HG02623 (cell line): ENCODE data around the gene DPP10.
"Not testable (repeated sequence)": the region's sequence is repeated elsewhere in the genome, so short reads cannot be mapped to it uniquely, and the experiment has no call there.

ENCODE experiments used
- ATAC-seq: cut with Tn5 transposase; IDR thresholded peaks from one replicate; pipeline ENCODE4 v1.9.1; 2021; ENCODE audit warnings: moderate library complexity; ENCODE audit not compliant: unreplicated experiment

The DPP10 gene

GRCh38 chr2:114442510-114442909, at the start of gene DPP10:
Gene DPP10, plus strand, starts transcription at chr2:114442641.
- no peak for ATAC-seq

DNA sequence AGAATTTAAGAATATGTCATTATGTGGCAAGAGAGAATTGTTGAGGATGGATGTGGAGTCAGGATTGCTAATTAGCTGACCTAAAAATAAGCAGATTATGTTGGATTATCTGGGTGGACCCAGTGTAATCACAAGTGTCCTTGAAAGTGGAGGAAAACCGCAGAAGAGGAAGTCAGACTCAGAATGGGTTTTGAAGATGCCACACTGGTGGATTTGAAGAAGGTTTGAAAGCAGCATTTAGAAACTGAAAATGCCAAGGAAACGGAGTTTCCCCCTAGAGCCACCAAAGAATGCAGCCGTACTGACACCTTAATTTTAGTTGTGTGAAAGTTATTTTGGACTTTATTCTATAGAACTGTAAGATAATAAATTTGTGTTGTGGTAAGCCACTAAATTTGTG, 41.6 kb upstream of the DPP10 start:
- no peak for ATAC-seq

DNA sequence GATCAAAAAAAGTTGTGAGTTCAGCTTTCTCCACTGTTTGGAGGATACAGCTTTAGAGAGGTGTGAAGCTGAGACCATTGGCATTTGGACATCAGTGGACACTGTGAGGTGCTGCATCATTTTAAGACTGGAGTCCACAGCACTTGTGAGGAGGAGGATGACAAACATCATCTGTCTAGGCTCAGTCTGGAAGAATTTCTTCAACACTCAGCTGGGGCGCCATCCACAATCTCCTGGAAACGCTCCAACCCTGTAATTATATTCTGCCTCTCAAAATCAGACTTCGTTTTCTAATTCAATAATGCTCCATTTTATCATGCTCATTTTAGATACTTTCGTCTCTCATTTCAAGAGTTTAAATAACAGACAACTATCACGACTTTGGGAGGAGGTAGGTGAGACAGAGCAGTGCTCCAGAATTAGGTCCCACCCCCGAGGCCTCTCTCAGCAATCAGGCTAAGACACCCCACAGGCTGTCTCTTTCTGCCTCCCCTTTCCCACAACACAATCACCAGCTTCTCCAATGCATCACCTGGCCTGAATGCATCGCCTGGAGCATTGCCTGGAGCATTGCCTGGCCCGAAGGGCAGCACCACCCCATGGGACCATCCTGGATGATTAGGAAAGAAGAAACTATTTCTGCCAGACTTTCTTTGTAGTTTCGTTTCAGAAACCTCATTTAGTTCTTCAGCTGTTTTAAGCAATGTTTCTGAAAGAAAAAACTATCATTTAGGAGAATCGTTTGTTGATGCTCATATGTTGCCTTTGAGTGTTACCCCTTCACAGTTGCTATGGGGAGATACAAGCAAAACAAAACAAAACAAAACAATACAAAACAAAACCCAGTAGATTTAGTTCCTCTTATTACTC, 37.0 kb upstream of the DPP10 start:
- no peak for ATAC-seq

DNA sequence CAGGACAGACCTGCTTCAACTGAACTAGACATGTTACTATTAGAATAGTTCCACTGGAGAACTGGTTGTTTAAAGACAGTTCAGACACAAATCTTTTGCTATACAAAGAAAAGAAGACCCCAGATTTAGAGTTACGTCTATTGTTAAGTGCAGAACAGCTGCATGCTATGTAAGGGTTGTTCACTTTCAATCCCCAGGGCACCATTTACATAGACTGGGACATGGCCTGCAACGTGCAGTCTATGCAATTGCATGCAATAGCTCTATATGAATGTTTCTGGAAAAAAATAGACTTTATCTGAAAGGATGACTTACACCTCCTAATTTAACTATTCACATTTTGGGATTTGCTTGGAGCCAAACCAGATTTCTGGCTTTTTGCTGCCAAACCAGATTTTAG, 36.1 kb upstream of the DPP10 start:
- ATAC-seq, result no peak

GRCh38 chr2:114407353-114407752, 35.1 kb upstream of the DPP10 start:
- not testable (repeated sequence) for ATAC-seq

DNA sequence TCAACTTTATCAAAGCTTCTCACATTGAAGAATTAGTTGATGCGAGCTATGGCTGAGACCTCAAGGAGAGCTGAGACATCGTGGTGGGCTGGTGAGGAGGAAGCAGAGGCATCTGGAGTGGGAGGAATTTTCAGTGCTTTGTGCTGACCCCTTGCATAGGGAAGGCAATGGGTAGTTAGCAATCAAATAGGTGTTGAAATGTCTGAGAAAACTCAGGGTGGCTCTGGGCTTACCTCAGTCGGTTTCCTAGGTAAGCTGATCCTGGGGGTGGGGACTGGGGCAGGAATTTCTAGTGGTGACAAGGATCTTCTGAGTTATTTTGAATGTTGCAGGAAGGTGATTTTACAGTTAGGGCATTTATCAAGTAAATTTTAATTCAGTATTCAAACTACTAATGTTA, 20.7 kb upstream of the DPP10 start:
- ATAC-seq, result no peak

DNA sequence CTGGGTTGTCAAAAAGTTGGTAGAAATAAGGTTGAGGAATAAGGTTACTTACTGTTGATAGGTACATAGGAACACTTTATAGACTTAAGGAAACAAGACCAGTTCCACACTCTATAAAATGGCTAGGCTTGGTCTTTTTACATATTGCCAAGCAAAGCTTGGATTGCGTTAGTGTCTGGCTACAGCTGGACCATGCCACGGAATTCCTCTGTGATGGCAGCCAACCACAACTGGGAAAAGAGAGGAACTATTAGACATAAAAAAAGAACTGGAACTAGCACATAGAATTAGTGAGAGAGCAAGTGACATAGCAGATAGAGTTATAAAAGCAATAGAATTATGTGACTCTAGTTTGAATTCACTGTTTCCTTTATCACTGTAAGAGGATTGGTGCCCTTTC, 17.7 kb upstream of the DPP10 start:
- no peak for ATAC-seq

GRCh38 chr2:114426756-114427155, 15.7 kb upstream of the DPP10 start:
- ATAC-seq, result no peak

DNA sequence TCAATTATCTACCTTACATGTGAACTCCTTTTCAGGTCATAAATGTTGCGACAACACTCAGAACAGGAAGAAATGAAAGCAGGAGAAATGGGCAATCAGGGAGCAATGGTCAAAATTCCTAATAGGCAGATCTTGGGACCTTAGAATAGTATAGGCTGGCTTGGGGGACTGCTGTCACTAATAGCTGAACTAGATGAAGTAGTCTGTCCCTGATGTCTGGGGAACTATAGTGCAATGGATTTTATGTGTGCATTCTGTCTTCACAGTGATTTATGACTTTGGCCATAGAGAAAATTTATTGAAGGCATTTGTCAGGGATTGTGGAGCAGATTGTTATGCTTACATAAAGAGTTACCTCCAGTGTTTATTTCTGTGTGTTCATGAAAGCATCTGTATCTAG, 6.1 kb upstream of the DPP10 start:
- no peak for ATAC-seq

- no peak for ATAC-seq
Measured at GRCh38 chr2:114446571-114446970, 4.1 kb downstream of the DPP10 start.

DNA sequence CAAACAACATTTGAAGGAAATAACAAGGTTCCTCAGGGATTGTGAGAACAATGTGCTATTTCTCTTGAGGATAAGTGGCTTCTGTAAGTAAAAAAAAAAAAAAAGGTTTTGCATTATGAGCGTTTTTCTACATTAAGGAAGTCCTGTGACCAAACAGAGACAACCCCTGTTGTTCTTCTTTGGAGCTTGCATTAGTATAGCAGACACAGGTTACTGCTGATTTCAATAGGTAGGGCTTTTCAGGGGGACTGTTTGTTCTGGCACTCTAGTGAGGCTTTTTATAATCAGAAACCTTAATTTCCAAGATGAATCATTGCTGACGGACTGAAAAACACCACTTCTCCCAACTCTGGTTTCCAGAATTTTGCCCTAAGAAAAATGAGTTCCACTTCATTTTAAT, 8.2 kb downstream of the DPP10 start:
- no peak for ATAC-seq

DNA sequence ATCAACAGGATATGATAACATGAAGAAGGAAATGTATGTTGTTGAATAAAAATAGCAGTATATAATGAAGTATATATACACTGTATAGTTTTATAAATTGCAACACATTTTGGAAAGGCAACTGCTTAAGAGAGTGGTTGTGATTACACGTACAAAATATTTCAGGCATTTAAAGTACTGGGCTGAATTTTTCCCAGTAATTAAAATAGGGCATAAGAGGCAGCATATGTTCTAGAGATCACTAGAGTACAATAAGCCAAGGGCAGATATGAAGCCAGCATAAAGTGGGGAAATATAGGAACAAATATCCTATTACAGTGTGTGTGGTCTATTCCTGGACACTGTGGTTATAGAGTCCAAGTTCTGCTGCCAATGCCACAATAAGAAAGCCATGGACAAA, 14.1 kb downstream of the DPP10 start:
- ATAC-seq, result no peak

GRCh38 chr2:114457956-114458355, 15.5 kb downstream of the DPP10 start:
- no peak for ATAC-seq

- no peak for ATAC-seq
Measured at GRCh38 chr2:114461116-114461515, 18.7 kb downstream of the DPP10 start.

DNA sequence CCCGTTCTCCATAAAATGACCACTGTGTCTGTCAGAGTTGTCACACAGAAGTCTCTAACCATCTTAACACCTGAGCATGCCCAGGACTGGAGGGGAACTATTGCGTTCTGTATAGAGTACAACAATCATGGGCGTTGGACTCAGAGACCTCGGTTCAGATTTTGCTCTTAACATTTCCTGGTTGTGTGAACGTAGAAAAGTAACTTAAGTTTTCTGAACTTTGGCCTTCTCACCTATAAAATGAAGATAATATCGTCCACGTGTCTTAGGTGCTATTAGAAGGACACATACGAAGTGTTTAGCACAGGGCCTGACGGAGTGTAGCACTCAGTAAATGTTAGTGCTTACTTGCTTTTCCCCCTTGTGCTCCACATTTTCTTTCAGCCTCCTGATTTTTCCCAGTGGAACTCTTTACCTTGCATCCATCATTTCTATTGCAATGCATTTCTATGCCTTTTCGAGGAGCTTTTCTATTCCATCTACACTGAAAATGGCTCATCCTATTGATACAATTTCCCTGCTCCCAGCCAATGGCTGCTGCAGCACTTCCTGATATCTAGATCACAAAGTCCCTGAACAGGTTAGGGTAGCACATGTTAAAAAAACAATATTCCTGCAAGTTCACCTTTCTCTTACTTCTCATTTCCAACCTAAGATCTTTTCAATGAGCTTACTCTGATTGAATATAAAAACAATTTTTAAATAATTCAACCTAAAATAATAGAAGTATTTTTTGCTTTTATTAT, 22.7 kb downstream of the DPP10 start:
- ATAC-seq, result no peak

GRCh38 chr2:114468343-114468742, 25.9 kb downstream of the DPP10 start:
- no peak for ATAC-seq

DNA sequence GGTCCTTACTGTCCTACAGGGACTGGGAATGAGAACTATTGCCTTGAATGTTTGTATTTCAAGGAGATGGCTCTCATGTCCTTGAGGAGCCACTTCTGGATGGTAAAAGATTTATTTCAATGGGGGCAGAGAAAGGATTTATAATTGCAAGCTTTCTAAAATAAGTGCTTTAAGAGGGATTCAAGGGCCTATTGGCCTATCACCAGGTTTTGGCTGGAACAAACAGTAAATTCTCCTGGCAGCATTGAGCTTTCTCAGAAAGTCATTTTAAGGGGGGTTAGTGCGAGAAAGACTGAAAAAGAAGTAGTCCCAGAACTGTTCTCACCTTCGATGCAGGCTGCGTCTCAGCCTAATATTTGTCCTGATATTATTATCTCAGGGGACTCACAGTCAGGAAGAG, 29.8 kb downstream of the DPP10 start:
- no peak for ATAC-seq

DNA sequence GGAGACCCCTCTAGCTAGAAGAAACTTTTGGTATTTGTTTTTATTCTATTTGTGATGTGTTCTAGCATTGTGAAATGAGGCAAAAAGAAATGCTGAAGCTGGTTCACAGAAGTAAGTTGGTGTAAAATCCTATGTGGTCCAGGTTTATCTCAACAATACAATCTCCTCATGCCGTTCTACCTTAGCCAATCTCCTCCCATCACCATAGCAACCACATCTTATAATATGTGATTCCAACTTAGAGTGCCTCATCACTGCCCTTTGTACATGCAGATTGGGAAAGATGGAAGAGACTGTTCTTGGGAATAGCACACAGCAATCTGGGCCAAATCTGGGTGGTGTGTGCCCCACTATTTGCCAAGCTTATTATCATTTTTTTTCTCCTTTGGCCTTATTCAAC, 30.3 kb downstream of the DPP10 start:
- ATAC-seq, result no peak

GRCh38 chr2:114488841-114489530, 46.5 kb downstream of the DPP10 start:
- no peak for ATAC-seq

DNA sequence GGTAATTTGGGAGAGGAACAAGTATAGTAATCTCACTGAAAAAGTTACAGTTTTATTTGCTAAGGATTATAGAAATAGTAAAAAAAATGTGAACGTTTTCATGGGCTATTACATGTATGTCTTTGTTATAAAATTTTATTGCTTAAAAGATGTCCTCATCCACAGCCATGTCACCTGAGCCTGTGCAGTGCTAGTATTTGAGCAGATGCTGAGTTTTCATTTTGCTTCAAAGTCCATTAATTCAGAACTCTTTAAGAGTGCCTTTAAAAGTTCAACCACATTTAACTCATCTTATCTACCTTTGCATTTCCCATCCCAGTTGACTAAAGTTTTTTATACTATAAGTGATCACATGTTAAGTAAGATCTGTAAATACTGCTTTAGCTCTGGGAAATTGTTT, 52.6 kb downstream of the DPP10 start:
- no peak for ATAC-seq

GRCh38 chr2:114496959-114497358, 54.5 kb downstream of the DPP10 start:
- no peak for ATAC-seq

DNA sequence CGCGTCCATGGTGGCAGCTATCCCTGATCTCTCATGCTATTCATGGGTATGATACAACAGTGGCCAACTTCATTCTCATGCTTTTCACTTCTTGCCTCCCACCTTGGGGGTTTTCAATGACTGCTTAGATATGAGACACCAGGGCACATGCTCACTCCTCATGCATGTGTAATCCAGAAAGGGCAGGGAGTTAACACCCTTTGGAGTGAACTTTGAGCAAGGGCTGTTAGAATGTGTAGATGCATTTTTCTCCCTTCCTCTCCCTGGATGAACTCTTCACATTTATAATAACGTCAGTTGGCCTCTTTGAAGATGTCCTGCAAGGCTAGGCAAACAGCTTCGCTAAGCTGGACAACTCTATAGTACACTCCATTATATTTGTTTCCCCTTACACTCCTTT, 56.7 kb downstream of the DPP10 start:
- ATAC-seq, result no peak
